BJ (cell line): Measurements from ENCODE around the gene COX7A2L. TPM values are rescaled to one million over a fixed set of nuclear protein-coding genes. Genes with fewer than 3 reads are reported as not detected.
"Not testable (repeated sequence)": the region's sequence is repeated elsewhere in the genome, so short reads cannot be mapped to it uniquely, and the experiment has no call there.

Experiments used
- CTCF ChIA-PET: fragments of 350-600 bp; formaldehyde crosslinking; extraction: SDS; loops from one replicate; lab custom pipeline; 2021; ENCODE audit warnings: antibody characterized with exemption, inconsistent platforms; lab: Yijun Ruan, JAX
- POLR2A ChIA-PET: fragments of 300-600 bp; sonication (Branson Sonifier 250); formaldehyde crosslinking; extraction: SDS; loops from one replicate; lab custom pipeline; 2021; ENCODE audit warnings: antibody characterized with exemption; lab: Charles Lee
- DNase-seq: peaks from one replicate; pipeline ENCODE4 v3.0.0-alpha.2; 2011; ENCODE audit warnings: low read depth
- H3K27me3 ChIP-seq: 2 replicates; pipeline ENCODE4 v1.6.0; 2011; ENCODE audit warnings: low read length; ENCODE audit not compliant: control insufficient read depth, insufficient read depth
- H3K36me3 ChIP-seq: 2 replicates; pipeline ENCODE4 v1.5.1; 2011; ENCODE audit warnings: low read length; ENCODE audit not compliant: control insufficient read depth, insufficient read depth
- H3K4me3 ChIP-seq: 2 replicates; pipeline ENCODE4 v1.5.1; 2011; ENCODE audit warnings: low read depth, mild to moderate bottlenecking, control low read depth, low read length
- polyA minus RNA-seq: library from RNA; depleted of rRNA, polyadenylated mRNA; stranded (reverse); fragments of >200 nt; gene quantifications from 2 replicates; pipeline ENCODE4 v1.2.3, GENCODE V29; 2011; rRNA and poly(A)+ RNA removed
- polyA plus RNA-seq: library from polyadenylated mRNA; depleted of rRNA; stranded (reverse); fragments of >200 nt; gene quantifications from 2 replicates; pipeline ENCODE4 v1.2.3, GENCODE V29; 2011; rRNA removed
- TF ChIP-seq, protein P1 (sequence below): IDR thresholded peaks from 2 replicates; pipeline ENCODE4 v1.5.1; 2011; ENCODE audit warnings: low read depth, mild to moderate bottlenecking, control low read depth, inconsistent platforms, low read length, moderate library complexity; ENCODE audit not compliant: insufficient read depth

Gene COX7A2L, protein sequence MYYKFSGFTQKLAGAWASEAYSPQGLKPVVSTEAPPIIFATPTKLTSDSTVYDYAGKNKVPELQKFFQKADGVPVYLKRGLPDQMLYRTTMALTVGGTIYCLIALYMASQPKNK
- polyA plus RNA-seq (153 and 200 TPM in 2 replicates), polyA minus RNA-seq (48.4 and 66.9 TPM in 2 replicates)

DNA sequence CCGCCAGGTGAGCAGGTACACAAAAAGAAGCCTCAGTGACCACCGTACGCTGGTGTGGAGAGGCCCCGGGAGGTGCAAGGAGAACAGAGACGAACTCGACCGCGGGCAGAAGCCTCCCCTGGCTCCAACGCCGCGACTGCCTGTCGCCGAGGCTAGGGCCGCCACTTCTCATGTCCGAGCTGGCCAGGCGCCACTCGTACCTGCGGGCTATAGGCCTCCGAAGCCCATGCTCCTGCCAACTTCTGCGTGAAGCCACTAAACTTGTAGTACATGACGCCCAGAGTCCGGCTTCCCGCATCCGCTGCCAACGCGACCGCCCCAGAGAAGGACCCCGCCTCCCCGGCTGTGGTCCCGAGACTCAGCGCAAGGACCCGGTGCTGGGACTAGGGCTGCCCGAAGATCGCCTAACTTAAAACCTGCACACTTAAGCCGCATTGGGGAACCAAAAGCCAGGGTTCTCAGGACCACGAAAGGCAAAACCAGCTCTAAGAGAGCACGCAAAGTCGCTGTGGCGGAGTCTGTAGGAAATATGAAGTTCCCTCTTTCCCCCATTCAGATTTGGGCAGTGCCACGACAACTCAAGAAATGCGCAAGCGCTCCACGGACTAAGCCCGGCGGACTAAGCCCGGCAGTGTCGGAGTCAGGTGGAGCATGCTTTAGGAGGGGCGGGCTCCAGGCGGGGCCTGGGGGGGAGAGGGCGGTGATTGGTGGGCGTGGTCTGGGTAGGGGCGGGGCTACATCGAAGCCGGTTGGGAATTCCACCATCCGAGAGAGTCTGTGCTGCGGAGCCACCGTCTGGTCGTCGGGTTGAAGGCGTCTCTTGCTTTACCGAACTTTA lies at the start of gene COX7A2L:
TSS of gene COX7A2L (minus strand) at position 328 of the 838 bp plus-strand sequence. CDS start at position 272, 56 bp downstream.
- peak; percentile 78 for DNase-seq
- CTCF ChIA-PET, result interaction anchor here (1.4 to 3.4 kb wide), 4 partner anchors 15 to 274 kb away, joined by 3 to 12 read pairs (median 8); no protein-coding TSS in a partner anchor
- TF ChIP-seq, protein P1, sequence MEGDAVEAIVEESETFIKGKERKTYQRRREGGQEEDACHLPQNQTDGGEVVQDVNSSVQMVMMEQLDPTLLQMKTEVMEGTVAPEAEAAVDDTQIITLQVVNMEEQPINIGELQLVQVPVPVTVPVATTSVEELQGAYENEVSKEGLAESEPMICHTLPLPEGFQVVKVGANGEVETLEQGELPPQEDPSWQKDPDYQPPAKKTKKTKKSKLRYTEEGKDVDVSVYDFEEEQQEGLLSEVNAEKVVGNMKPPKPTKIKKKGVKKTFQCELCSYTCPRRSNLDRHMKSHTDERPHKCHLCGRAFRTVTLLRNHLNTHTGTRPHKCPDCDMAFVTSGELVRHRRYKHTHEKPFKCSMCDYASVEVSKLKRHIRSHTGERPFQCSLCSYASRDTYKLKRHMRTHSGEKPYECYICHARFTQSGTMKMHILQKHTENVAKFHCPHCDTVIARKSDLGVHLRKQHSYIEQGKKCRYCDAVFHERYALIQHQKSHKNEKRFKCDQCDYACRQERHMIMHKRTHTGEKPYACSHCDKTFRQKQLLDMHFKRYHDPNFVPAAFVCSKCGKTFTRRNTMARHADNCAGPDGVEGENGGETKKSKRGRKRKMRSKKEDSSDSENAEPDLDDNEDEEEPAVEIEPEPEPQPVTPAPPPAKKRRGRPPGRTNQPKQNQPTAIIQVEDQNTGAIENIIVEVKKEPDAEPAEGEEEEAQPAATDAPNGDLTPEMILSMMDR, result peak; percentile 45
- no peaks in the 10 kb centered on the region for H3K27me3 ChIP-seq
- POLR2A ChIA-PET, result no interaction called here
- H3K36me3 ChIP-seq, result no peaks in the 10 kb centered on the region
- peak within 1 kb of the TSS; percentile 96 for H3K4me3 ChIP-seq

DNA sequence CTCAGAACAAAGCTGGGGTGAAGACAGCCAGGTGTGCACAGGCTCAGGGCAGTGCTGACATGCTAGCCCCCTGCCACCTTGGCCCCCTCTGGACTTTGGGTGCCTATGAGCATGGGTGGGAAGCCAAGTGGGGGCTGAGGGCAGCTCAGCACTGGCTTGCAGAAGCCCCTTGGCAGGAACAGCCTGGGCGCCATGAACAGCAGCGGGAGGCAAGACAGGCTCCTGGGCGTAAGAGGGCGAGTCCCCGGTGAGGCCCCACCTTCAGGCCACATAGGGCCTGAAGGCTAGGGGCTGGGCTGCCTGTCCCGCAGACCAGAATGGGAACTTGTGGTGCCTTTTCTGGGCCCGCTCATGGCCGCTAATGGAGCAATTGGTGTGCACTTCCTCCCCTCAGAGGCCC lies 47.0 kb upstream of the COX7A2L start:
- POLR2A ChIA-PET, result interaction anchor here (0.7 kb wide), 1 partner anchor 187 kb away, joined by 3 read pairs; no protein-coding TSS in a partner anchor
- Histone ChIP-seq H3K27me3 (peaks cover 2% of the 10 kb centered on the region), H3K36me3 (no peaks in the 10 kb centered on the region), H3K4me3 (no peak overlapping the region)
- DNase-seq, result no peak
- CTCF ChIA-PET, result interaction anchor here (0.9 to 1.1 kb wide), 2 partner anchors 14 to 313 kb away, joined by 3 read pairs; no protein-coding TSS in a partner anchor
- TF ChIP-seq, protein P1, result no peak

DNA sequence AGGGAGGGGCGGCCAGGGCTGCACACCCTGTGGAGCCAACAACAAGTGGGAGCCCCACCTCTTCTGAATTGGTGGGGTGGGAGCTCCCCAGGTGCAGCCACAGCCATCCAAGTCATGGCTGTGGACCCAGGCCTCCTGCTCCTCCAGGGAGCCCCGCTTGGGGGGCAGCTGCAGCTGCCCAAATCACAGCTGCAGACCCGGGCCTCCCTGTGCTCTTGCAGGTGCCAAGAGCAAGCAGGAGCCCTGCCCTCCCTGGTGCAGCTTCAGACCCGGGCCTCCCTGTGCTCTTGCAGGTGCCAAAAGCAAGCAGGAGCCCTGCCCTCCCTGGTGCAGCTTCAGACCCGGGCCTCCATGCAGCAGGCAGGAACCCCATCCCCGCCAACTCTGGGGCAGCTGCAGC lies 46.5 kb upstream of the COX7A2L start:
- no peak overlapping the region for H3K4me3 ChIP-seq
- H3K27me3 ChIP-seq, result peaks cover 2% of the 10 kb centered on the region
- no peak for DNase-seq
- CTCF ChIA-PET, result interaction anchor here (1.1 kb wide), 1 partner anchor 312 kb away, joined by 3 read pairs; no protein-coding TSS in a partner anchor
- POLR2A ChIA-PET, result interaction anchor here (0.7 kb wide), 1 partner anchor 187 kb away, joined by 3 read pairs; no protein-coding TSS in a partner anchor
- TF ChIP-seq, protein P1, result no peak
- H3K36me3 ChIP-seq, result no peaks in the 10 kb centered on the region

DNA sequence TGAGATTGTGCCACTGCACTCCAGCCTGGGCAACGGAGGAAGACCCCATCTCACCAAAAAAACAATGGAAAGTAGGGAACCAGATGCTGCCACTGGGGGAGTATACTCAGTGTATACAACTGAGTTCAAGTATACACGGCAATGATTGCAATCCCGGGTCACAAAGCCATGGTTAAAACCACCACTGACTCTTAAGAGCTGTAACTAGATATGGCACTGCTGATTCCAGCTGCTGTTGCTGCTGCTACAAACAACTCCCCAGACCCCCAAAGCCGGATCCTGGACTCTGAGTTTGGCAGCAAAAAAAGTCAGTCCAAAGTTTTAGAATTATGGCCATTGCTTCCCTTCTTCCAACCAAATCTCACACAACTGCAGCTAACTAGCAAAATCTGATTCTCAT lies 43.7 kb upstream of the COX7A2L start:
- ChIA-PET POLR2A (no interaction called here), CTCF (no interaction called here)
- no peaks in the 10 kb centered on the region; the same call in 1 of the 2 replicates for H3K27me3 ChIP-seq
- H3K4me3 ChIP-seq, result no peak overlapping the region
- DNase-seq, result no peak
- TF ChIP-seq, protein P1, result no peak
- H3K36me3 ChIP-seq, result no peaks in the 10 kb centered on the region

DNA sequence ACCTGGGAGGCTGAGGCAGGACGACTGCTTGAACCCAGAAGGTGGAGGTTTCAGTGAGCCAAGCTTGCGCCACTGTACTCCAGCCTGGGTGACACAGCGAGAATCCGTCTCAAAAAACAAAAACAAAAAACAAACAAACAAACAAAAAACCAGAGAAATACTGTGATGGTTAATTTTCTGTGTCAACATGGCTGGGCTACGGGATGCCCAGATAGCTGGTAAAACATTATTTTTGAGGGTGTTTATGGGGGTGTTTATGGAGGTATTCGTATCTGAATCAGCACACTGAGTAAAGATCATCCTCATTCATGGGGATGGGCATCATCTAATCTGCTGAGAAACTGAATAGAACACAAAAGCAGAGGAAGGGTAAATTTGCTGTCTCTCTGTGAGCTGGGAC lies 40.8 kb upstream of the COX7A2L start:
- Histone ChIP-seq H3K27me3 (no peaks in the 10 kb centered on the region), H3K36me3 (no peaks in the 10 kb centered on the region), H3K4me3 (no peak overlapping the region)
- POLR2A ChIA-PET, result no interaction called here
- CTCF ChIA-PET, result no interaction called here
- DNase-seq, result no peak
- TF ChIP-seq, protein P1, result no peak

DNA sequence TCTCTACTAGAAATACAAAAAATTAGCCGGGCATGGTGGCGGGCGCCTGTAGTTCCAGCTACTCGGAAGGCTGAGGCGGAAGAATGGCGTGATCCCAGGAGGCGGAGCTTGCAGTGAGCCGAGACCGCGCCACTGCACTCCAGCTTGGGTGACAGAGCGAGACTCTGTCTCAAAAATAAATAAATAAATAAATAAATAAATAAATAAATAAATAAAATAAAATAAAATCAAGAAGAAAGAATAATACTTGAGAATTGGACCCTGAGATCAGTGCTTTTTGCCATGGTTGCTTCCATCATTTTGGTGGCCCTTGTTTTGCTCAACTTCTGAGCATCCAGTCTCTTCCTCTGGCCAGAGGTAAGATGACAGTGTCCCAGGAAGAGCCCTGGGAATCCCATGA lies 37.0 kb upstream of the COX7A2L start:
- H3K4me3 ChIP-seq, CTCF ChIA-PET, H3K36me3 ChIP-seq, H3K27me3 ChIP-seq, POLR2A ChIA-PET, DNase-seq: not testable (repeated sequence)

DNA sequence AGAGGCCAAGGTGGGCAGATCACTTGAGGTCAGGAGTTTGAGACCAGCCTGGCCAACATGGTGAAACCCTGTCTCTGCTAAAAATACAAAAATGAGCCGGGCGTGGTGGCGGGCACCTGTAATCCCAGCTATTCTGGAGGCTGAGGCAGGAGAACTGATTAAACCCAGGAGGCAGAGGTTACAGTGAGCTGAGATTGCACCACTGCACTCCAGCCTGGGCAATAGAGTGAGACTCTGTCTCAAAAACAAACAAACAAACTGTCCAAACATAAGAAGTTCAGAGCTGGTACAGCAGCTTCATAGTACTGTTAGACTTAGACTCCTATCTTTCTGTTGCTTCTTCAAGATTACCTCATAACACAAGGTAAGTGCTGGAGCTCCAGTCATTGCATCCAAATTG lies 32.3 kb upstream of the COX7A2L start:
- CTCF ChIA-PET, result interaction anchor here (0.8 to 1.6 kb wide), 2 partner anchors 15 to 102 kb away, joined by 3 read pairs; no protein-coding TSS in a partner anchor

More for the DNA sequence above, 32.3 kb upstream of the COX7A2L start:
- POLR2A ChIA-PET, H3K4me3 ChIP-seq, H3K27me3 ChIP-seq, DNase-seq, H3K36me3 ChIP-seq: not testable (repeated sequence)
